OCI-LY7 (cell line): ENCODE data around the gene CGRRF1. TPM values are rescaled to one million over a fixed set of nuclear protein-coding genes. Genes with fewer than 3 reads are reported as not detected.

Experiments
- BruUV-seq: library from RNA; stranded (reverse); fragments of 400-500 nt; replicated peaks from 2 replicates; lab custom pipeline; 2021; lab: Mats Ljungman, UMichigan
- CTCF ChIA-PET: fragments of 300-600 bp; sonication (Branson Sonifier 250); formaldehyde crosslinking; loops from one replicate; lab custom pipeline; 2022; ENCODE audit warnings: antibody characterized with exemption; ENCODE audit not compliant: unreplicated experiment; lab: Charles Lee
- POLR2A ChIA-PET: fragments of 300-600 bp; sonication (Branson Sonifier 250); formaldehyde crosslinking; loops from one replicate; lab custom pipeline; 2022; ENCODE audit warnings: antibody characterized with exemption; lab: Charles Lee
- DNase-seq: peaks from one replicate; pipeline ENCODE4 v3.0.0-alpha.2; 2015; ENCODE audit warnings: low spot score
- H2AFZ ChIP-seq: fragments of 200-600 bp; sonication (generic), shearing (Covaris generic); 2 replicates; pipeline ENCODE4 v1.6.1; 2014; ENCODE audit warnings: mild to moderate bottlenecking, antibody characterized with exemption, low read length, moderate library complexity
- H3K27ac ChIP-seq: fragments of 200-600 bp; sonication (generic); 2 replicates; pipeline ENCODE4 v1.5.1; 2014; ENCODE audit warnings: mixed run types, low read depth, mild to moderate bottlenecking, moderate library complexity, low read length, inconsistent platforms; ENCODE audit not compliant: poor library complexity, severe bottlenecking
- H3K36me3 ChIP-seq: fragments of 200-600 bp; sonication (generic); 2 replicates; pipeline ENCODE4 v1.6.1; 2014; ENCODE audit warnings: mild to moderate bottlenecking, antibody characterized with exemption, low read length, moderate library complexity, mixed read lengths; ENCODE audit not compliant: insufficient read depth
- H3K4me1 ChIP-seq: fragments of 200-600 bp; sonication (generic); 2 replicates; pipeline ENCODE4 v1.5.1; 2014; ENCODE audit warnings: mild to moderate bottlenecking, low read length; ENCODE audit not compliant: insufficient read depth, poor library complexity, severe bottlenecking
- H3K4me2 ChIP-seq: fragments of 200-600 bp; sonication (generic); 2 replicates; pipeline ENCODE4 v1.6.1; 2014; ENCODE audit warnings: mild to moderate bottlenecking, low read length
- H3K4me3 ChIP-seq: fragments of 200-600 bp; sonication (generic); 2 replicates; pipeline ENCODE4 v1.5.1; 2014; ENCODE audit warnings: mild to moderate bottlenecking, low read depth, low read length; ENCODE audit not compliant: poor library complexity, severe bottlenecking
- H3K79me2 ChIP-seq: fragments of 200-600 bp; sonication (generic); 2 replicates; pipeline ENCODE4 v1.6.1; 2016; ENCODE audit warnings: low read depth, mild to moderate bottlenecking, low read length, moderate library complexity, mixed read lengths; ENCODE audit not compliant: insufficient read depth
- H3K9me2 ChIP-seq: fragments of 200-600 bp; sonication (generic); 2 replicates; pipeline ENCODE4 v1.6.1; 2016; ENCODE audit warnings: mild to moderate bottlenecking, low read length, mixed read lengths; ENCODE audit not compliant: insufficient read depth
- H3K9me3 ChIP-seq: fragments of 200-600 bp; sonication (generic); 2 replicates; pipeline ENCODE4 v1.6.1; 2014; ENCODE audit warnings: mild to moderate bottlenecking, mixed run types, low read length, mixed read lengths
- H4K20me1 ChIP-seq: fragments of 200-600 bp; sonication (generic); 2 replicates; pipeline ENCODE4 v1.6.1; 2014; ENCODE audit warnings: mild to moderate bottlenecking, antibody characterized with exemption, low read length, moderate library complexity, mixed read lengths; ENCODE audit not compliant: insufficient read depth
- CTCF ChIP-seq: fragments of 200-600 bp; sonication (generic); conservative IDR thresholded peaks from 2 replicates; pipeline ENCODE4 v1.5.1; 2014; ENCODE audit warnings: mild to moderate bottlenecking, antibody characterized with exemption, low read length, moderate library complexity, mixed read lengths
- EZH2phosphoT487 ChIP-seq: fragments of 200-600 bp; sonication (generic); IDR thresholded peaks from 2 replicates; pipeline ENCODE4 v1.6.1; 2018; ENCODE audit warnings: low read depth, borderline replicate concordance, mild to moderate bottlenecking, mixed run types, antibody characterized with exemption, low read length, moderate library complexity, mixed read lengths
- intact Hi-C: fragments of 100-400 bp; cut with micrococcal nuclease; formaldehyde crosslinking; loops from one replicate; pipeline ENCODE4 v1.10.0; 2022; ENCODE audit not compliant: unreplicated experiment
- total RNA-seq, 2 experiments: library from RNA; depleted of rRNA in 1 of 2; stranded (reverse); fragments of >200 nt in 1 of 2; shearing (Covaris generic) in 1 of 2; gene quantifications; 2 replicates each; pipeline ENCODE4 v1.2.3, GENCODE V29; 2014 to 2022

The CGRRF1 gene
- total RNA-seq, 2 experiments from 2014 or later, result 8.4 to 13.4 TPM

- Histone ChIP-seq H3K9me2 (no peaks in the 10 kb centered on the region), H2AFZ (no peak overlapping the region), H3K4me2 (no peak overlapping the region), H3K4me1 (peaks cover 5% of the 10 kb centered on the region), H3K4me3 (no peak overlapping the region), H3K79me2 (no peaks in the 10 kb centered on the region), H4K20me1 (no peaks in the 10 kb centered on the region), H3K27ac (no peak overlapping the region), H3K9me3 (no peaks in the 10 kb centered on the region), H3K36me3 (no peaks in the 10 kb centered on the region)
- no TSS peak for BruUV-seq
- ChIA-PET CTCF (no interaction called here), POLR2A (no interaction called here)
- DNase-seq, result no peak
- TF ChIP-seq EZH2phosphoT487 (no peak), CTCF (no peak)
- intact Hi-C loops, result no loop called here
Observed at GRCh38 chr14:54498579-54498978, 11.1 kb upstream of the CGRRF1 start.

GRCh38 chr14:54500744-54501143 is 9.0 kb upstream of the CGRRF1 start:
- TF ChIP-seq CTCF, result no peak
- Histone ChIP-seq H3K79me2 (no peaks in the 10 kb centered on the region), H3K27ac (no peak overlapping the region), H3K9me3 (no peaks in the 10 kb centered on the region), H3K9me2 (no peaks in the 10 kb centered on the region), H3K4me1 (peaks cover 5% of the 10 kb centered on the region), H3K4me2 (no peak overlapping the region), H3K4me3 (no peak overlapping the region), H3K36me3 (no peaks in the 10 kb centered on the region), H2AFZ (no peak overlapping the region), H4K20me1 (no peaks in the 10 kb centered on the region)
- BruUV-seq, result no TSS peak
- intact Hi-C loops, result no loop called here
- POLR2A ChIA-PET, result interaction anchor here (0.6 kb wide), 2 partner anchors 11 to 1637 kb away, joined by 3 read pairs; no protein-coding TSS in a partner anchor
- CTCF ChIA-PET, result no interaction called here
- no peak for DNase-seq

GRCh38 chr14:54501480-54501879 is 8.2 kb upstream of the CGRRF1 start:
- Histone ChIP-seq H4K20me1 (no peaks in the 10 kb centered on the region), H3K79me2 (no peaks in the 10 kb centered on the region), H3K4me1 (peaks cover 5% of the 10 kb centered on the region), H3K4me3 (no peak overlapping the region), H3K36me3 (no peaks in the 10 kb centered on the region), H3K9me3 (no peaks in the 10 kb centered on the region), H3K9me2 (no peaks in the 10 kb centered on the region), H3K27ac (no peak overlapping the region), H3K4me2 (no peak overlapping the region), H2AFZ (no peak overlapping the region)
- ChIA-PET CTCF (no interaction called here), POLR2A (interaction anchor here (0.6 to 0.8 kb wide), 2 partner anchors 8 to 9 kb away, joined by 3 to 4 read pairs; partner anchors contain the start of gene CGRRF1)
- no peak for DNase-seq
- no TSS peak for BruUV-seq
- TF ChIP-seq CTCF (no peak), EZH2phosphoT487 (no peak)
- intact Hi-C loops, result no loop called here
